T-cell (primary cell): ENCODE measurements around the gene KRTAP10-2. TPM values are rescaled to one million over a fixed set of nuclear protein-coding genes. Genes with fewer than 3 reads are reported as not detected.
"Not testable (repeated sequence)": the region's sequence is repeated elsewhere in the genome, so short reads cannot be mapped to it uniquely, and the experiment has no call there.

Experiments used
- ATAC-seq, 4 experiments: fragments of 200-7000 bp in 3 of 4; fragments of 150-1000 bp in 1 of 4; cut with Tn5 transposase; replicated peaks in 1 of 4; 1 replicate in 3 of 4; 2 replicates in 1 of 4; pipeline ENCODE4 v1.10.0; 2021; ENCODE audit warnings: moderate library complexity in 3 of 4, mild to moderate bottlenecking in 2 of 4, moderate number of reproducible peaks in 1 of 4
- CTCF ChIA-PET, 2 donors: fragments of 300-600 bp; sonication (Branson Sonifier 250); formaldehyde crosslinking; loops; one replicate each; lab custom pipeline; 2022; ENCODE audit warnings: antibody characterized with exemption in 2 of 2; lab: Charles Lee
- POLR2A ChIA-PET, 2 donors: fragments of 300-600 bp; sonication (Branson Sonifier 250); formaldehyde crosslinking; loops; one replicate each; lab custom pipeline; 2022; ENCODE audit warnings: antibody characterized with exemption in 2 of 2; lab: Charles Lee
- DNase-seq, 35 experiments: peaks; one replicate each; pipeline versions ENCODE4 v3.0.0 to v3.0.0-alpha.2; 2013 to 2023
- H3K27ac ChIP-seq: one replicate; pipeline ENCODE4 v1.5.1; 2013; ENCODE audit warnings: low read length
- H3K27me3 ChIP-seq, 2 experiments: replicated peaks in 1 of 2; 1 replicate in 1 of 2; 2 replicates in 1 of 2; pipeline versions ENCODE4 v1.6.1 to v1.7.0; 2013; ENCODE audit warnings: low read length in 1 of 2, mixed read lengths in 1 of 2; ENCODE audit not compliant: control insufficient read depth in 2 of 2, insufficient read depth in 2 of 2; ENCODE audit errors: extremely low read depth in 1 of 2
- H3K36me3 ChIP-seq, 2 donors: 1 replicate in 1 of 2; 2 replicates in 1 of 2; pipeline versions ENCODE4 v1.6.1 to v1.7.0; 2013; ENCODE audit warnings: low read length in 1 of 2; ENCODE audit not compliant: control insufficient read depth in 2 of 2, insufficient read depth in 1 of 2; ENCODE audit errors: extremely low read depth in 1 of 2
- H3K4me1 ChIP-seq, 2 experiments: 1 replicate in 1 of 2; 2 replicates in 1 of 2; pipeline versions ENCODE4 v1.6.1 to v1.7.0; 2013; ENCODE audit warnings: low read length in 2 of 2, mixed read lengths in 1 of 2; ENCODE audit not compliant: insufficient read depth in 2 of 2, control insufficient read depth in 1 of 2; ENCODE audit errors: extremely low read depth in 1 of 2
- H3K4me3 ChIP-seq, 2 donors: 1 replicate in 1 of 2; 2 replicates in 1 of 2; pipeline versions ENCODE4 v1.5.1 to v1.7.0; 2013; ENCODE audit warnings: mild to moderate bottlenecking in 2 of 2, low read length in 1 of 2, moderate library complexity in 1 of 2; ENCODE audit not compliant: control insufficient read depth in 1 of 2; ENCODE audit errors: extremely low read depth in 1 of 2
- H3K9me3 ChIP-seq: 2 replicates; pipeline ENCODE4 v1.7.0; 2013
- H3K27ac Mint-ChIP-seq, 2 donors: one replicate each; pipeline ENCODE4 v1.8.0; 2020 to 2021; ENCODE audit warnings: mild to moderate bottlenecking in 2 of 2, mixed read lengths in 2 of 2
- H3K27me3 Mint-ChIP-seq, 2 donors: one replicate each; pipeline ENCODE4 v1.8.0; 2021 to 2022; ENCODE audit warnings: mixed read lengths in 2 of 2
- H3K36me3 Mint-ChIP-seq: one replicate; pipeline ENCODE4 v1.8.0; 2021; ENCODE audit warnings: mixed read lengths
- H3K4me1 Mint-ChIP-seq, 3 donors: one replicate each; pipeline ENCODE4 v1.8.0; 2020 to 2022; ENCODE audit warnings: mixed read lengths in 3 of 3, mild to moderate bottlenecking in 1 of 3
- H3K4me3 Mint-ChIP-seq, 3 donors: one replicate each; pipeline ENCODE4 v1.8.0; 2020 to 2022; ENCODE audit warnings: mild to moderate bottlenecking in 3 of 3, mixed read lengths in 3 of 3, moderate library complexity in 3 of 3
- H3K9me3 Mint-ChIP-seq, 3 donors: one replicate each; pipeline ENCODE4 v1.8.0; 2020 to 2022; ENCODE audit warnings: mixed read lengths in 3 of 3
- WGBS: methylation state at CpG from one replicate; pipeline ENCODE4 v1.1.5; 2013; ENCODE audit warnings: missing lambda C conversion rate; ENCODE audit not compliant: insufficient coverage; 5-methylcytosine and 5-hydroxymethylcytosine counted together
- total RNA-seq, 35 experiments: library from RNA in 6 of 35; stranded (reverse) in 6 of 35; fragments of 120-200 nt in 1 of 35; gene quantifications; one replicate each; pipeline versions ENCODE4 v1.2.1 to v1.2.4 and lab custom pipeline; 2013 to 2026

The KRTAP10-2 gene
- total RNA-seq, 5 donors from 2014 or later (not counting 1 experiment from before 2014, with no cell fraction given): not detected

DNA sequence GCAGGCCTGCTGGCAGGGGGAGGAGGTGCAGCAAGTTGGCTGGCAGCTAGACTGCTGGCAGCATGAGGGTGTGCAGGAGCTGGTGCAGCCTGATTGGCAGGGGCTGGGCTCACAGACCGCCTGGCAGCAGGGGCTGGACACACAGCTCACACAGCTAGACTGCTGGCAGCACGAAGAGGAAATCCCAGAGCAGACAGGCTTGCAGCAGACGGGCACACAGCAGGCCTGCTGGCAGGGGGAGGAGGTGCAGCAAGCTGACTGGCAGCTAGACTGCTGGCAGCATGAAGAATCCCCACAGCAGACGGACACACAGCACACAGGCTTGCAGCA is 40.5 kb upstream of the KRTAP10-2 start:
- POLR2A ChIA-PET: not testable (repeated sequence)

DNA sequence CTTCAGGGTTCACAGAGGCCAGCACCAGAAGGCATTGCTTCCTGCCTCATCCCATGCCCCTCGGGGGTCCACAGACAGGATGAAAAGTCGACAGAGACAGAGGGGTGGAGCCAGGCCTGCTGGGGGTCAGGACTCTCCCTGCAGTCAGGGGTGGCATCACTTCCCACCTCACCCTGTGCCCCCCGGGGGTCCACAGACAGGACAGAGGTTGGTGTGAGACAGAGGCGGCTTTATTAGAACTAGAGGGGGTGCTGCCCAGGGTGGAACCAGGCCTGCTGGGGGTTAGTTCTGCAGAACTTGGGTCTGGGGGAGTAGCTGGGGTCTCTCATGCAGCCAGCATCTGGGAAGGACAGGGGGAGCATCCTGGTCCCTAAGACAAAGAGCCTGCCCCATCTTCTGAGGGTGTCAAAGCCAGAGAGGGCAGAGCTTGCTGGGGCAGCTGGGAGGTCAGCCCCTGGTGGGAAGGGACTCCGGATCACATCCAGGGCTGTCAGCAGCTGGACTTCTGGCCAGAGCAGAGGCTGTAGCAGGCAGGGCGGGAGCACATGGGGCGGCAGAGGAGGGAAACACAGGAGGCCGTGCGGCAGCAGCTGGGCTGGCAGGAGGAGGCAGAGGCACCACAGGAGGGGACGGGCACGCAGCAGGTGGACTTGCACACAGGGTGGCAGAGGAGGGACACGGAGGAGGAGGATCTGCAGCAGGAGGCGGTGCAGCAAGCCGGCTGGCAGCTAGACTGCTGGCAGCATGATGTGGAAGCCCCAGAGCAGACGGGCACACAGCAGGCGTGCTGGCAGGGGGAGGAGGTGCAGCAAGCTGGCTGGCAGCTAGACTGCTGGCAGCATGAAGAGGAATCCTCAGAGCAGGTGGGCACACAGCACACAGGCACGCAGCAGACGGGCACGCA is 39.8 kb upstream of the KRTAP10-2 start:
- ATAC-seq, H3K4me1 Mint-ChIP-seq, H3K27ac Mint-ChIP-seq, H3K9me3 Mint-ChIP-seq, H3K9me3 ChIP-seq, CTCF ChIA-PET, H3K4me3 Mint-ChIP-seq, H3K4me1 ChIP-seq, POLR2A ChIA-PET, H3K36me3 ChIP-seq, H3K36me3 Mint-ChIP-seq, H3K4me3 ChIP-seq, H3K27ac ChIP-seq: not testable (repeated sequence)
- peaks cover 0 to 30% of the 10 kb centered on the region in 2 experiments for H3K27me3 ChIP-seq
- DNase-seq: peak in 1 of 35 experiments; percentile 17
- WGBS: 95% methylated on average over 9 of the region's 19 CpGs
- peaks cover 8 to 32% of the 10 kb centered on the region in 2 donors for H3K27me3 Mint-ChIP-seq

More for the DNA sequence above, 40.5 kb upstream of the KRTAP10-2 start:
- H3K9me3 Mint-ChIP-seq, CTCF ChIA-PET, H3K9me3 ChIP-seq, ATAC-seq, H3K27ac Mint-ChIP-seq, H3K36me3 ChIP-seq, H3K4me1 Mint-ChIP-seq, DNase-seq, H3K4me3 ChIP-seq, H3K27ac ChIP-seq, H3K36me3 Mint-ChIP-seq, H3K4me1 ChIP-seq, H3K4me3 Mint-ChIP-seq: not testable (repeated sequence)
- H3K27me3 Mint-ChIP-seq: peaks cover 4 to 26% of the 10 kb centered on the region in 2 donors
- H3K27me3 ChIP-seq: peaks cover 0 to 25% of the 10 kb centered on the region in 2 experiments
- WGBS: no CpG with 5 or more reads among the region's 4 CpGs

DNA sequence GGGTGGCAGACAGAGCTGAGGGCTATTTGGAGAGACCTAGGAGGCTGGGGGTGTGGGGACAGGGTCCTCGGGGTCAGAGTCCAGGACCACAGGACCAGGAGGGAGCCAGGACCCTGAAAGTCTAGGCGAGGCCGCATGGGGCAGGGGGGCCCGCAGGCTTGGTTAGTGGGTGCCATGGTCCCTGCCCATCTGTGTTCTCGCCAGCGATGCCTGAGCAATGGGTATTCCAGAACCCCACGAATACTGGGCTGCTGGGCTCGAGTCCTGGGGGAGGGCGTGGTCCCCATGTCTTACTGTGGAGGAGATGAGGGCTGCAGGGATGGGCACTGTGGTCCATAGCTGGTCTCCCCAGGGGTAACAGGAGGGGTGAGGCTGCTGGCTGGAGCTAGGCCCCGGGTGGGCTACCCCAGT is 39.0 kb upstream of the KRTAP10-2 start:
- H3K4me3 ChIP-seq: no peak overlapping the region
- H3K36me3 ChIP-seq: no peaks in the 10 kb centered on the region
- Mint-ChIP-seq H3K4me3 (no peak overlapping the region), H3K9me3 (no peaks in the 10 kb centered on the region), H3K27ac (no peak overlapping the region), H3K4me1 (peaks cover 0 to 2% (median 0%) of the 10 kb centered on the region in 3 donors), H3K27me3 (peaks cover 12 to 37% of the 10 kb centered on the region in 2 donors), H3K36me3 (no peaks in the 10 kb centered on the region)
- WGBS: 61% methylated on average over 4 of the region's 10 CpGs
- peaks cover 0 to 2% of the 10 kb centered on the region in 2 experiments for H3K4me1 ChIP-seq
- DNase-seq (no peak), ATAC-seq (no peak)
- H3K9me3 ChIP-seq: no peaks in the 10 kb centered on the region
- peaks cover 0 to 34% of the 10 kb centered on the region in 2 experiments for H3K27me3 ChIP-seq
- ChIA-PET POLR2A (no interaction called here), CTCF (no interaction called here)
- H3K27ac ChIP-seq: no peak overlapping the region

GRCh38 chr21:44589586-44590305 is 38.4 kb upstream of the KRTAP10-2 start:
- H3K4me3 Mint-ChIP-seq: no peak overlapping the region
- DNase-seq: no peak
- H3K27me3 ChIP-seq: peaks cover 0 to 34% of the 10 kb centered on the region in 2 experiments
- H3K4me3 ChIP-seq: no peak overlapping the region
- 85% methylated on average over 20 of the region's 24 CpGs for WGBS
- peaks cover 16 to 40% of the 10 kb centered on the region in 2 donors for H3K27me3 Mint-ChIP-seq
- H3K36me3 ChIP-seq: no peaks in the 10 kb centered on the region
- H3K9me3 ChIP-seq: no peaks in the 10 kb centered on the region
- ATAC-seq: no peak
- ChIA-PET POLR2A (no interaction called here), CTCF (no interaction called here)
- H3K27ac ChIP-seq: no peak overlapping the region
- peaks cover 0 to 2% of the 10 kb centered on the region in 2 experiments for H3K4me1 ChIP-seq
- H3K4me1 Mint-ChIP-seq: peaks cover 0 to 2% (median 0%) of the 10 kb centered on the region in 3 donors
- H3K27ac Mint-ChIP-seq: no peak overlapping the region
- H3K36me3 Mint-ChIP-seq: no peaks in the 10 kb centered on the region
- H3K9me3 Mint-ChIP-seq: no peaks in the 10 kb centered on the region

- ChIA-PET POLR2A (no interaction called here), CTCF (no interaction called here)
- 100% methylated on average over 1 of the region's 2 CpGs for WGBS
- Mint-ChIP-seq H3K9me3 (no peaks in the 10 kb centered on the region), H3K4me1 (peaks cover 4 to 7% (median 6%) of the 10 kb centered on the region in 3 donors), H3K36me3 (no peaks in the 10 kb centered on the region), H3K4me3 (no peak overlapping the region), H3K27ac (no peak overlapping the region), H3K27me3 (peaks cover 21 to 44% of the 10 kb centered on the region in 2 donors)
- ATAC-seq (no peak), DNase-seq (no peak)
- H3K36me3 ChIP-seq: no peaks in the 10 kb centered on the region
- H3K9me3 ChIP-seq: no peaks in the 10 kb centered on the region
- H3K27me3 ChIP-seq: peaks cover 0 to 34% of the 10 kb centered on the region in 2 experiments
- peaks cover 0 to 2% of the 10 kb centered on the region in 2 experiments for H3K4me1 ChIP-seq
- H3K4me3 ChIP-seq: no peak overlapping the region
- no peak overlapping the region for H3K27ac ChIP-seq
Measured at GRCh38 chr21:44589094-44589493, 37.8 kb upstream of the KRTAP10-2 start.

DNA sequence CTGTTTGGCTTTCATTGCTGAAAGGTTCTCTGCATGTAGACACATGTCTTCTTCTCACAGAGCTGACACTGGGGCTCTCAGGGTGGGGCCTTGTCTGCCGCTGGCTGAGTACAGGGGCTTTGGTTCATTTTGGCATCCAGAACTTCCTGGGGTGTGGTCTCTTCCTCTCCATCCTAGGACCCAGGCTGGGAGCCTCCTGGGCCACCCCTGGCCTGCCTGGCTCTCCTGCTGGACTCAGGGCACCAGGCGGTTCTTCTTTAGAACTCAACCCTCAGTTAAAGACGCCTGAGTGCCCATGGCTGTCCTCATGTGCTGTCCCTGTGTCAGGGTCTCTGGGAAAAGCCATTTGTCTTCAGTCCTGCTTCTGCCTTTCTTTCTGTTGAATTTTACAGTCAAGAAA is 34.6 kb upstream of the KRTAP10-2 start:
- no peak overlapping the region for H3K4me3 Mint-ChIP-seq
- ATAC-seq: no peak
- H3K27ac Mint-ChIP-seq: peak overlapping the region in 1 of 2 donors; percentile 6
- H3K4me1 ChIP-seq: peaks cover 0 to 4% of the 10 kb centered on the region in 2 experiments
- H3K27me3 Mint-ChIP-seq: peaks cover 22 to 44% of the 10 kb centered on the region in 2 donors
- ChIA-PET POLR2A (no interaction called here), CTCF (no interaction called here)
- H3K9me3 ChIP-seq: no peaks in the 10 kb centered on the region
- no peak overlapping the region for H3K4me3 ChIP-seq
- no peak overlapping the region for H3K27ac ChIP-seq
- peaks cover 18 to 24% (median 22%) of the 10 kb centered on the region in 3 donors for H3K4me1 Mint-ChIP-seq
- no peaks in the 10 kb centered on the region for H3K36me3 Mint-ChIP-seq
- DNase-seq: no peak
- H3K9me3 Mint-ChIP-seq: peaks cover 4 to 9% (median 8%) of the 10 kb centered on the region in 3 donors
- WGBS: 82% methylated on average over 3 of the region's 3 CpGs
- no peaks in the 10 kb centered on the region for H3K36me3 ChIP-seq
- H3K27me3 ChIP-seq: peaks cover 0 to 24% of the 10 kb centered on the region in 2 experiments
